HG03159 (cell line): ENCODE results near the gene BMP8A.
"Not testable (repeated sequence)": the region's sequence is repeated elsewhere in the genome, so short reads cannot be mapped to it uniquely, and the experiment has no call there.

Experiments used
- ATAC-seq: cut with Tn5 transposase; IDR thresholded peaks from one replicate; pipeline ENCODE4 v1.9.1; 2021; ENCODE audit warnings: mild to moderate bottlenecking, moderate library complexity; ENCODE audit not compliant: unreplicated experiment

Gene BMP8A

GRCh38 chr1:39491146-39491921, at the start of gene BMP8A:
Gene BMP8A (plus strand): TSS chr1:39491636. CDS start chr1:39491992, 356 bp downstream.
- ATAC-seq: peak; percentile 68

GRCh38 chr1:39441797-39442196, 49.6 kb upstream of the BMP8A start:
- no peak for ATAC-seq

DNA sequence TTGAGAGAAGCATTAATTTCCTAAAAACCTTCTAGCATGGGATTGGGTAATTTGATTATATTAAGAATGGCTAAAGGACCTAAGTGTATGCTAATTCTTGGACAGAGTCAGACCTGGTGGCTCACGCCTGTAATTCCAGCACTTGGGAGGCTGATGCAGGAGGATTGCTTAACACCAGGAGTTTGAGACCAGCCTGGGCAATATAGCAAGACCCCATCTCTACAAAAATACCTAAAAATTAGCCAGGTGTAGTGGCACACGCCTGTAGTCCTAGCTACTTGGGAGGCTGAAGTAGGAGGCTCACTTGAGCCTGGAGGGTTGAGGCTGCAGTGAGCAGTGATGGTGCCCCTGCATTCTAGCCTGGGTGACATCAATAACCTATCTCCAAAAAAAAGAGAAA, 45.9 kb upstream of the BMP8A start:
- no peak for ATAC-seq

GRCh38 chr1:39446986-39447567, 44.4 kb upstream of the BMP8A start:
- no peak for ATAC-seq

DNA sequence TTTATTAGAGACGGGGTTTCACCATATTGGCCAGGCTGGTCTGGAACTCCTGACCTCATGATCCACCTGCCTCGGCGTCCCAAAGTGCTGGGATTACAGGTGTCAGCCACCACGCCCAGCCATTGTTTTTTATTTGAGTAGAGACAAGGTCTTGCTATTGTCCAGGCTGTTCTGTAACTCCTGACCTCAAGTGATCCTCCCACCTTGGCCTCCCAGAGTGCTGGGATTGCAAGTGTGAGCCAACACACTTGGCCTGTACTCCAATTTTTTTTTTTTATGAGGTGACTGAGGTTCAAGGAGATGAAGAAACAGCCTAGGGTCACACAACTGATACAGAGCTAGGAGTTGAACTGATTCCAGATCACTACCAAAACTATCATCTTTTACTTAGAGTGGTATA, 41.4 kb upstream of the BMP8A start:
- ATAC-seq: not testable (repeated sequence)

GRCh38 chr1:39450956-39451606, 40.4 kb upstream of the BMP8A start:
- no peak for ATAC-seq

DNA sequence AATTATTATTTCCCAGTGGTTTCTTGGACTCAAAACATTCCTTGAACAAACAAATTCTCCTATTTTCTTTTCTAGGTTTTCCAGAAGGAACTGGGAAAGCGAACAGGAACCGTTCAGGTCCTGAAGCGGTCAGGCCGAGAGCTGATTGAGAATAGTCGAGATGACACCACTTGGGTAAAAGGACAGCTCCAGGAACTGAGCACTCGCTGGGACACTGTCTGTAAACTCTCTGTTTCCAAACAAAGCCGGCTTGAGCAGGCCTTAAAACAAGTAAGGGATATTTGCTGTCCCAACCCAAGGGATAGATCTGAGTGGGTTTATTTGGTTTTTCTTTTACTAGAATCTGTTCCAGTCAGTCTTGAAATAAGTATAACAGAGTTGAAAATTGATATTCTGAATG, 39.4 kb upstream of the BMP8A start:
- no peak for ATAC-seq

DNA sequence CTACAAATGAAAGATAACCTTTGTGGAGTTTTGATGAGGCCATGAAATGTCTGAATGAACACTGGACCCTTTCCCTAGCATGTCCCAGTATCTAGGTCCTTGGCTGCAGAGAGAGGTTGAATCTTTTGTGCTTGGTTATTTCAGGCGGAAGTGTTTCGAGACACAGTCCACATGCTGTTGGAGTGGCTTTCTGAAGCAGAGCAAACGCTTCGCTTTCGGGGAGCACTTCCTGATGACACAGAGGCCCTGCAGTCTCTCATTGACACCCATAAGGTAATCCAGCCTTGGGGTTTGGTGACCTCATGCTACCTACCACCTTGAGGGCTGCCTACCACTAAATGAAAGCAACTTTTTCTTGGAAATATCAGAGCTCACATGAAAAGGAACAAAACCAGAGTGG, 38.9 kb upstream of the BMP8A start:
- ATAC-seq: no peak

- ATAC-seq: no peak
These were observed 37.8 kb upstream of the BMP8A start for GRCh38 chr1:39453603-39454002.

DNA sequence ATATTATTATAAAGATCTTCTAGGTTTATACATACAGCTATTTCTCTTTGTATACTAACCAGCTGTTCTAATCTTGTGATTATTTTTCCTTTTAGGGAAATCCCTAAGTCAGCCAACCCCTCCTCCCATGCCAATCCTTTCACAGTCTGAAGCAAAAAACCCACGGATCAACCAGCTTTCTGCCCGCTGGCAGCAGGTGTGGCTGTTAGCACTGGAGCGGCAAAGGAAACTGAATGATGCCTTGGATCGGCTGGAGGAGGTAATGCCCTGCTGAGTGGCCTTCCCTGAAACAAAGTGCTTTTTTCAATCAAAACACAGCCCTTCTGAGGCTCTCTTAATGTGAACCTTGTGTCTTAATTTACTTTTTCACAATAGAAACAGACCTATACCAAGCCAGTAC, 32.4 kb upstream of the BMP8A start:
- ATAC-seq: no peak

DNA sequence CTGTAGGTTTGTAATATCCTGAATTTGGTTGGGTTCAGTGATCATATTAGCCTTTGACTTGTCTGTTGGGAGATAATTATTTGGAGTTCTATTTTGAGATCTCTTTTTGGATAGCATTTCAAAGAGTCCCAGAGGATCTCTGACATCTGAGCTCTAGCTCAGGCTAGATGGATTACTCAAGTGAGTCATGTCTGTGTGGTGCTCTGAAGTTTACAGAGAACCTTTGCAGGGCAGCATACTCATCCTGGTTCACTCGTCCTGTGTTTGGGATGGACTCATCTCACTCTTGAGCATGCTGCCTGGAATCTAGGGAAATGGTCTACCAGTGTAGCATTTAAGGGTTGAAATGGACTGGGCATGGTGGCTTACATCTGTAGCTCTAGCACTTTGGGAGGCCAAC, 29.4 kb upstream of the BMP8A start:
- ATAC-seq: no peak

- no peak for ATAC-seq
These were observed 24.9 kb upstream of the BMP8A start for GRCh38 chr1:39466413-39467107.

DNA sequence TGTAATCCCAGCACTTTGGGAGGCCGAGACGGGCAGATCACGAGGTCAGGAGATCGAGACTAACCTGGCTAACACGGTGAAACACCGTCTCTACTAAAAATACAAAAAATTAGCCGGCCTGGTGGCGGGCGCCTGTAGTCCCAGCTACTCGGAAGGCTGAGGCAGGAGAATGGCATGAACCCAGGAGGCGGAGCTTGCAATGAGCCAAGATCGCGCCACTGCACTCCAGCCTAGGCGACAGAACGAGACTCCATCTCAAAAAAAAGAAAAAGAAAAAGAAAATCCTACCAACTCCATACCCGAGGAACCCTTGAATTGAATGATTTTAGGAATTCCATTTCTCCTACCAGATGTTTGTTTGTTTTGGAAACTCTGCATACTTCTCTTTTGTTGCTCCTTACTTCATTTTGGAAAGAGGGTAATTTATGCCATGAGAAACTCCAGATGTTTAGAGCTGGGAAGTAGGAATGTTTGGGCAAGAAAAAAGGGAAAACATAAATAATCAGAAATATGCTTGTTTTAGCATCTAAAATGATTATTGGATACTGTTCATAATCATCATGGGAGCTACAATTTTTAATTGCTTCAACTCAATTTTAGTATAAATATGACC, 24.2 kb upstream of the BMP8A start:
- not testable (repeated sequence) for ATAC-seq

GRCh38 chr1:39469150-39469549, 22.3 kb upstream of the BMP8A start:
- no peak for ATAC-seq

DNA sequence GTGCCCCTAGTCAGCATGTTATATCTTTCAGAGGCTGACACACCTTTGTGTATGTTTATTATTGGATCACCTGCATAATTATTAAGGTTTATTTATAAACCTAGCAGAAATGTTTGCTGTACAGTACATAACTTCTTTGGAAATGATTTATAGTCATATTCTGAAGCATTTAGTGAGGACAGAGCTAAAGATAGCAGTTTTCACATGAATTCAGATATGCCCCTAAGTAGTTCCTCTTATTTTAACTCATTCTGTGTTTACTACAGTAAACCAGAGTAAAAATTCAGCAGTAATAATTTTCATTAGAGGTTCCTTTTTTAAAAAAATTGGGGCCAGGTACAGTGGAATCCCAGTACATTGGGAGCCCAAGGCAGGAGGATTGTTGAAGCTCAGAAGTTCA, 21.4 kb upstream of the BMP8A start:
- ATAC-seq: no peak

DNA sequence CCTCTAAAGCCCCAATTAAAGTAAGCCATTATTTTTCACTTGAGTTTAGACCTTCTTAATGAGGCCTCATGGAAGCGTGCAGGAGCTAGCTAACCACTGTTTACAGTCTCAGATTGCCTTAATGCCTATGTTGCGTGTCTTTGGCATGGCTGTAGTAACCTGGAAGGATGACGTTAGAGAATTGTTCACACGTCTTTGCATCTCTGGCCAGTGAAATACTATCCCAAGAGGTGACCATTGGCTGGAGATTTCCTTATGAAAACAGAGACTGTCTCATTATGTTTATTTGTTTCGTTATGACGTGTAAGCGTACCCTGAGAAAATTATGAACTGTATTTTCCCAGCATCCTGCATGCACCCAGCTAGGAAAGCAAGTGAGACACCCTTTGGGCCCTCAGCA, 18.6 kb upstream of the BMP8A start:
- no peak for ATAC-seq

DNA sequence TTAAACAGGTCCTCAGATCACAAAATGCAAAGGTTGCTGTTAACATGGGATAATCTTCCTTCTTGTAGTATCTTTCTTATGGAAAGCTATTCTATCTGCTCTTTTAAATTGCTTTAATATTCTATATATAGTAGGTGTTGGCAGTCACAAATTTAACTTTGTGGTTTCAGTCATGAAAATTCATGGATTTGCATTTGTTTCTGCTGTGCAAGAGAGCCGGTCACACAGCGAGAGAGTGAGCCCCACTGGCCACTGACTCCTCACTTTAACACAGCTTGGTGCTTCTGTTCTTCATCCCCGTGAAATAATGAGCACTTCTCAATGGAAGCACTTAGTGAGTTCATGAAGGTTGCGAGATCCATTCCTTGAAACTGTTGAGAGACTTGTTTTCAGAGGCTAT, 18.1 kb upstream of the BMP8A start:
- no peak for ATAC-seq

DNA sequence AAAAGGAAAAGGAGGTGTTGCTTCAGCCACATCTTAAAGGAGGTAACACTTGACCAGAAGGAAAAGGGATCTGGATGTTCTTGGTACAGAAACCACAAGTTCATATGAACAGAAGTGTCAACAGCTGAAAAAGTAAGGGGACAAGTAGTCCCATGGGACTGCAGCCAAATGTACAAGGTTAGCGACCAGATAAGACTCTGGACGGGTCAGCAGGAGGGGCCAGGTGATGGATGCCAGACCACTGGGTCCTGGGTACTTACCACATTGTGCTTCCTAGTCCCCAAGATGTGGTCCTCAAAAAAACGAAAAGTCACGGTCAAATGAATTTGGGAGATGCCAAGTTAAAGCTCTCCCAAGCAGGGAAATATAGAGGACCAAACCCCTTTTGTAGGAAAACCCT, 16.6 kb upstream of the BMP8A start:
- ATAC-seq: no peak

- not testable (repeated sequence) for ATAC-seq
These were observed 15.9 kb upstream of the BMP8A start for GRCh38 chr1:39475551-39475950.

DNA sequence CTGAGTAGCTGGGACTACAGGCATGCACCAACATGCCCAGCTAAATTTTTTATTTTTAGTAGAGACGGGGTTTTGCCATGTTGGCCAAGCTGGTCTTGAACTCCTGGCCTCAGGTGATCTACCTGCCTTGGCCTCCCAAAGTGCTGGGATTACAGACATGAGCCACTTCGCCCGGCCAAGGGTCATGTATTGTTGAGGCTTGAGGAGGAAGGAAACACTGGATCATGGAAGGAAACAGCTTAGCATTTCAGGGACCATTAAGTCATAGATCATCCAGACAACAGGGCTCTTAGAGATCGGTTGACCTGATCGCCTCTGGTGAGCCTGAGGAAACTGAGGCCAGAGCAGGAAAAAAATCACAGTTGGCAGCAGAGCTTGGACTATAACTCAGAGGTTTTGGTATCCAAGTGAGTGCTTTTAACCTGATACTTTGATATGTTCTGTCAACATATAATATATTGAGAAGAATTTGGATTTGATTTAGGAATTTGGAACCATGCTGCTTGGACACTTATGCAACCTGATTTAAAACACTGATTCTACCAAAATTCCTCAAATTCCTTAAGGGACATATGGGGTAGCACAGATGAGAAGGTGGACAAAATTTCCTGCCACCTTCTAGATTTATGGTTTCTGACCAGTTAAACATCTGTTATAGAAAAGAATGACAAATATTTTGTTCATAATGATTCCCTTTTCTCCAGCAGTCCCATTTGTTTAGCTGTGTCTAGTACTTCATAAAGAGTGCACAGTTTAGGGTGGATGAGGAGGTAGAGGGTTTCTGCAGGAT, 13.1 kb upstream of the BMP8A start:
- no peak for ATAC-seq
